IPS-NIHi7 (cell line): ENCODE data around the gene PLEKHN1.

Source experiments
- DNase-seq: peaks from one replicate; pipeline ENCODE4 v3.0.0; 2012; ENCODE audit warnings: mixed read lengths; ENCODE audit errors: extremely low spot score

The PLEKHN1 gene

DNA sequence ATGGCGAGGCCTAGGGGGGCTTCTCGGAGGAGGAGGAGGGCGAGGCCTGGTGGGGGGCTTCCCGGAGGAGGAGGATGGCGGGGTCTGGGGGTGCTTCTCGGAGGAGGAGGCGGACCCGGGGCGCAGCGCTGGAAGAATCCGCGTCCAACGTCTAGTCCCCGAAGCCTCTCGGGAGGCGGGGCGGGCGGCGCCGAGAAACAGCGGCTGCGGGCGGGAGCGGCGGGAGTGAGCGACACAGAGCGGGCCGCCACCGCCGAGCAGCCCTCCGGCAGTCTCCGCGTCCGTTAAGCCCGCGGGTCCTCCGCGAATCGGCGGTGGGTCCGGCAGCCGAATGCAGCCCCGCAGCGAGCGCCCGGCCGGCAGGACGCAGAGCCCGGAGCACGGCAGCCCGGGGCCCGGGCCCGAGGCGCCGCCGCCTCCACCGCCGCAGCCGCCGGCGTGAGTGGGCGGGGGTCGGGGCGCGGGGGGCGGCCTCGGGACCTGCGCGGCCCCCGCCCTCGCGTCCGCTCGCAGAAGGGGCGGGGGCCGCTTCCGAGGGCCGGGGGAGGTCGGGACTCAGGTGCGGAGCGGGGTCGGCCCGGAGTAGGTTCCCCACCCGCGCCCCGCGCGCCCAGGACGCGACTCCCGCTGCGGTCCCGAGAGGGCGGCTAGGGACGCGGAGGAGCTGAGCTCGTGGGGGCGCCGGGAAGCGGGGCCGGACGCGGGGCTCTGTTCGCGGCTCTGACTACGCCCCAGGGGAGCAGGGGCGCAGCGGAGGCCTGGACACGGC is 5.7 kb upstream of the PLEKHN1 start, which contains the start of gene KLHL17:
Gene KLHL17 (plus strand): TSS at position 222 of the 769 bp plus-strand sequence. CDS start 110 bp downstream, at position 332.
- DNase-seq = peak; percentile 85

DNA sequence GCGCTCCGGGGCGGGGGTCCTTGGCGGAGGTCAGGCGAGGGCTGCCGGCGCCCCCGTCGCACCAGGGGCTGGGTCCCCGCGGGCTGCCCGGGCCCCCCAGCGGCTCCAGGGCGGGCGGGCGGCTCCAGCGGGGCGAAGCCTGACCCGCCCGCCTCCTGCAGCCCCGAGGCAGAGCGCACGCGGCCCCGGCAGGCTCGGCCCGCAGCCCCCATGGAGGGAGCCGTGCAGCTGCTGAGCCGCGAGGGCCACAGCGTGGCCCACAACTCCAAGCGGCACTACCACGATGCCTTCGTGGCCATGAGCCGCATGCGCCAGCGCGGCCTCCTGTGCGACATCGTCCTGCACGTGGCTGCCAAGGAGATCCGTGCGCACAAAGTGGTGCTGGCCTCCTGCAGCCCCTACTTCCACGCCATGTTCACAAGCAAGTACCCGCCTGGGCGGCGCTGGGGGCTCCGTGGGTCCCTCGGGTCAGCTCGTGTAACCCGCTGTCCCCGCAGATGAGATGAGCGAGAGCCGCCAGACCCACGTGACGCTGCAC is 5.1 kb upstream of the PLEKHN1 start:
- DNase-seq = no peak

DNA sequence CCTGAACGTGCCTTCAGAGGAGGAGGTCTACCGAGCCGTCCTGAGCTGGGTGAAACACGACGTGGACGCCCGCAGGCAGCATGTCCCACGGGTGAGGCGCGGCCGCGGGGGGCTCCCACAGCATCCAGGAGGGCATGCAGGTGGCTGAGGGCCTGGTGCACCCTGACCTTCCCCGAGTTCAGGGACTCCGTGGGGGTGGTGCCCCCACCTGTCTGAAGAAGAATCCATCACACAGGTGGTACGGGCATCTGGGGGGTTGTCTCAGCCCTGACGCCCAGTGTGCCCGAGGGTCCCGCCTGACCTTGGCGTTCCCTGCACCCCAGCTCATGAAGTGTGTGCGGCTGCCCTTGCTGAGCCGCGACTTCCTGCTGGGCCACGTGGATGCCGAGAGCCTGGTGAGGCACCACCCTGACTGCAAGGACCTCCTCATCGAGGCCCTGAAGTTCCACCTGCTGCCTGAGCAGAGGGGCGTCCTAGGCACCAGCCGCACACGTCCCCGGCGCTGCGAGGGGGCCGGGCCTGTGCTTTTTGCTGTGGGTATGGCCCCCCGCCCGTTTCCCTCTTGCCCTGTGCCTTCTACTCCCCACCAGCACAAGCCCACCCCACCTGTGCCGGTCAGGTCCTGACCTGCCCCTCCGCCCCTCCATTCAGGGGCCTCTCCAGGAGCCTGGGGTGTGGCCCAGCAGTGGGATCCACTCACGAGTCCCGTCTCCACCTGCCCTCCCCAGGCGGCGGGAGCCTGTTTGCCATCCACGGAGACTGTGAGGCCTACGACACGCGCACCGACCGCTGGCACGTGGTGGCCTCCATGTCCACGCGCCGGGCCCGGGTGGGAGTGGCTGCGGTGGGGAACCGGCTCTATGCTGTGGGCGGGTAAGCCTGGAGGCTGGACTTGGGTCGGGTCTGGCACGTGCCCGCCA is 3.6 kb upstream of the PLEKHN1 start:
- DNase-seq = no peak

DNA sequence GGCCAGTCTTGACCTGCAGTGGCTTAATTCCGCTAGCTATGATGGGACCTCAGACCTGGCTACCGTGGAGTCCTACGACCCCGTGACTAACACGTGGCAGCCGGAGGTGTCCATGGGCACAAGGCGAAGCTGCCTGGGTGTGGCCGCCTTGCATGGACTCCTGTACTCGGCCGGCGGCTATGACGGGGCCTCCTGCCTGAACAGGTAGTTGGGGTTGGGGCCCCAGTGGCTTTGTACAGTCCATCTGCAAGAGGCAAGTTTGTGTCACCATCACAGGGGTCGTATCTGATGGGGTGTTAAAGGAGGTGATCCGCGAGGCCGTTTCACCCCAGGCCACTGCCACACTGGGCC is 3.0 kb upstream of the PLEKHN1 start:
- DNase-seq = no peak

DNA sequence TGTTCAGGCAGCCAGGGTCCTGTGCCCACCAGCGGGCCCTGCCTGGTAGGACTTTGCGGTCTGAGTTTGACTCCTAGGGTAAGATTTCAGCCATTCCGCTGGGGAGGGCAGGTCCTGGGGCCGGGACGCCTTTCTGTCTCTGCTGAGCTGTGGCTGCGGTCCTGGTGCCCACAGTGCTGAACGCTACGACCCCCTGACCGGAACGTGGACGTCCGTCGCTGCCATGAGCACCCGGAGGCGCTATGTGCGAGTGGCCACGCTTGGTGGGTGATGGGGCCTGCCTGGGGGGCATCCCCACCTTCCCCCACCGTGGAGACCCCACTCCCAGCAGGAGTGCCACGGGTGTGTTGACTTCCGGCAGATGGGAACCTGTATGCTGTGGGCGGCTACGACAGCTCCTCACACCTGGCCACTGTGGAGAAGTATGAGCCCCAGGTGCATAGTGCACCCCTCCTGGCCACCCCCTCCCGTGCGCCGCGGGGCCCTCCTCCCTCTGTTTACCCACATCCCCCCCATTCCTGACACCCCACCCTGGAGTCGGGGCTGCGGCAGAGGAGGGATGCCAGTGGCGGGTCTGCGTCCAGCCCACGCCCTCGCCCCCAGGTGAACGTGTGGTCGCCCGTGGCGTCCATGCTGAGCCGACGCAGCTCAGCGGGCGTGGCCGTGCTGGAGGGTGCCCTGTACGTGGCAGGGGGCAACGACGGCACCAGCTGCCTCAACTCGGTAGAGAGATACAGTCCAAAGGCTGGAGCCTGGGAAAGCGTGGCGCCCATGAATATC is 2.3 kb upstream of the PLEKHN1 start:
- no peak for DNase-seq

DNA sequence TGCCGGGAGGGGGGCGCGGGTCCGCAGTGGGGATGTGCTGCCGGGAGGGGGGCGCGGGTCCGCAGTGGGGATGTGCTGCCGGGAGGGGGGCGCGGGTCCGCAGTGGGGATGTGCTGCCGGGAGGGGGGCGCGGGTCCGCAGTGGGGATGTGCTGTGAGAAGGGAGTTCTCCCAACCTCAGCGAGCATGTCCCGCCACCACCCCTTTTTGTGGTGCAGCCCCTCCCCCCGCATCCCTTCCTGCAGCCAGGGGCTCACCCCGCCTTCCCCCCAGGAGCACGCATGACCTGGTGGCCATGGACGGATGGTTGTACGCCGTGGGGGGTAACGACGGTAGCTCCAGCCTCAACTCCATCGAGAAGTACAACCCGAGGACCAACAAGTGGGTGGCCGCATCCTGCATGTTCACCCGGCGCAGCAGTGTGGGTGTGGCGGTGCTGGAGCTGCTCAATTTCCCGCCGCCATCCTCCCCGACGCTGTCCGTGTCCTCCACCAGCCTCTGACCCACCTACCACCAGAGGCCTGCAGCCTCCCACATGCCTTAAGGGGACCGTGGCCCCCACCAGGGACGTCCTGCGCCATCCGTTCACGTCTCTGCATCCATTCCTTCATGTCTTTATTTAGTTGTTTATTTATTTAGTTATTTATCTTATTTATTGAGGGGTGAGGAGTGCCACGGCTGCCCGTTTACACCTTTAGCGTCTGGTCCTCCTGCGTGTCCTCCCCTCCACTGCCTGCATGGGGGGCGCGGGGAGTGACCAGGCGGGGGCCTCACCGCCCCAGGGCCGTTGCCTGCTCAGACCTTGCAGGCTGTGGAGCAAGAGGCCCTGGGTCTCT is 1.4 kb upstream of the PLEKHN1 start:
- no peak for DNase-seq

DNA sequence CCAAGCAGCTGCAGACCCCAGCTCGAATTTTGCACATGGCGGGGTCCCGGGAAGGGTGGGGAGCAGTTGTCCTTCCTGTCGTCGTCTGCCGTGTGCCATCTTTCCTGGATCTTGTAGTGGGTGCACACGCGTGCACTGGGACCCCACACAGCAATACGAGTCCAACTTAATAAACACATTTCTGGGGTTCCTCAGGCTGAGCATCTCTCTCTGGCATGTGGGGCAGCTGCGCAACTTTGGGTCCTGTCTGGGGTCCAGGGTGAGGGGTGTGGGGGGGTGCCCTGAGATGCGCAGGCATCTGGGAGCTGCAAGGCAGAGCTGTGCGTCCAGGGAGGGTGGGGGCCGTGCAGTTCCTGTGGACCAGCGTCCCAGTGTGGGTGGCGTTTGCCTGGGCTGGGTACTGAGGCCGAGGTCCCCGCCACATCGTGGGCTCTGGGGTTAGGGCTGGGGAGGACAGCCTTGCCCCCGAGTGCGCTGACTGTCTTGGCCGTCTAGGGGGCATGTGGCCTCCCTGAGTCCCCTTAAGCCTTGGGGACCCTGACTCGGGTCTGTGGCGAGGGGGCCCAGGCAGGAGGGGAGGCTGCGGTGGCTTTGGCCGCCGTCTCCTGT is 652 bp upstream of the PLEKHN1 start:
- no peak for DNase-seq

DNA sequence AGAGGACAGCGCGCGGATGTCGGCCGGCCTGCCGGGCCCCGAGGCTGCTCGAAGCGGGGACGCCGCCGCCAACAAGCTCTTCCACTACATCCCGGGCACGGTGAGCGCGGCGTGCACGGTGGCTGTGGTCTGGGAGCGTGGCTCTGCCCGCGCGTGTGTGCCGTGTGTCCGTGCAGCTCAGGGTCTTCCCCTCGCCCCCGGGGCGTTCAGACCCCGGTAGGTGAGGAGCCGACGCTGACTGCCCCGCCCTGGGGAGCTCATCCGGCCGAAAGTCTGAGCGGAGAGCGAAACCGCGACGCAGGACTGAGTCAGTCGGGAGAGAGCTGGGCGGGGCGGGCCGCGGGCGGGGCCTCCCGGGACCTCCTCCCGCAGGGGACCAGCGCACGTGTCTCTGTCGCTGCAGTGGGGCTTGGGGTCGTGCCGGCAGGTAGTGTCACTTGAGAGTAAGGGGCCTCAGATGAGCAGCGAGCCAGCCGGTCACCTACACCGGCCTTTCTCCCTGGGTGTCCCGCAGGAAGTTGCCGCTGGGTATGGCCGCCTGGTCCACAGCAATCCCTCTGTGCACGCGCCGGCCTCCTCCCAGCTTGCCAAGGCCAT is 520 bp downstream of the PLEKHN1 start:
- DNase-seq = peak; percentile 75

DNA sequence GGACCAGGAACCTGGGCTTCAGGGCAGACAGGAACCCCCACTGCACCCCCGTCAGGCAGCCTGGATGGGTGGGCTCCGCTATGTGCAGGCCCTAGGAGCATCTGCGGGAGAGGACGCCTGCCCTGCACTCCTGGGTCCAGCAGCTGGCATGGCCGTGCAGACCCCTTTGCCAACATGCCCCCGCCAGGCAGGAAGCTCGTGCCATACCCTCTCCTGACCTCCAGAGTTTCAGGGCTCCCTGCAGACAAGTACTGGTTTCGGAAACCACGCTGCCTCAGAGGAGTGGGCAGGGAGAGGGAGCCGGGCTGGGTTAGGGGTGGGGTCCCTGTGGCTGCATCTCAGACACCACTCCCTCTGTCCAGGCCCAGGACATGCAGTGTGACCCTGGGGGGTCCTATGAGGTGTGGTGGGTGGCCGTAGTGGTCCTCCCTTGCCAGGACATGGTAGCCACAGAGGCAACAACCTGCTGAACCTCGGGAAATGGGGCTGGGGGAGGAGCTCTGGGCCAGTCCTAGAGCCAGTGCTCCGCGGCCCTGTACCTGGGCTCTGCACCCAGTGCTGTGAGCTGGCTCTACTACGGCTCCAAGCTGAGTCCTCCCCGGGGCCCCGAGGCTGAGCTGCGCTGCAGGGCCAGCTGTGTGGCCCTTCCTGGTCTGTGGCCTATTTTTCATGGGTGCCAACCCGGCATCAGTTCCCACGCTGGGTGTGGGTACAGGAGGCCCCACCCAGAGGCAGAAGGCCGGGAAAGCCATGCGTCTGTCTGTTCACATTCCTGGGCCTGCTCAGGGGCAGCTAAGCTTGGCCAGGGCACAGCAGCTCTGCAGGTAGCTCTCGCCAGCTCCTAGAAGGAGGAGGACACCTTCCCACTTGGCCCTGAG is 1.4 kb downstream of the PLEKHN1 start:
- DNase-seq = no peak

DNA sequence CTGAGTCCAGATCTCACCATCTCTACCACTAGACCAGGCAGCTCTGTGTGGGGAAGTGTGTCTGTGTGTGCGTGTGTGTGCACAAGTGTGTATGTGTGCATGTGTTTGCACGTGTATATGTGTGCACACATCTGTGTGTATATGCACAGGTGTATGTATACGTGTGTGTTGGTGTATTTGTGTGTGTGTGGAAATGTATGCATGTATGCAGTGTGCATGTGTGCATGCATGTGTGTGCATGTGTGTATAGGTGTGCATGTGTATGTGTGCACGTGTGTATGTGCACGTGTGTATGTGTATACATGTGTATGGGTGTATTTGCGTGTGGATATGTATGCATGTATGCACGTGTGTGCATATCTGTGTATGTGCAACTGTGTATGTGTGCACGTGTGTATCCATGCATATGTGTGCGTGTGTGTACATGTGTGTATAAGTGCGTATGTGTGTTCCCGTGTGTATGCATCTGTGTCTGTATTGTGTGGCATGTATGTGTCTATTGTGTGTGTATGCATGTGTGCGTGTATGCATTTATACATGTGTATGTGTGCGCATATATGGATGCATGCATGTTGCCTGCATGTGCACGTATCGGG is 3.1 kb downstream of the PLEKHN1 start:
- DNase-seq = no peak

DNA sequence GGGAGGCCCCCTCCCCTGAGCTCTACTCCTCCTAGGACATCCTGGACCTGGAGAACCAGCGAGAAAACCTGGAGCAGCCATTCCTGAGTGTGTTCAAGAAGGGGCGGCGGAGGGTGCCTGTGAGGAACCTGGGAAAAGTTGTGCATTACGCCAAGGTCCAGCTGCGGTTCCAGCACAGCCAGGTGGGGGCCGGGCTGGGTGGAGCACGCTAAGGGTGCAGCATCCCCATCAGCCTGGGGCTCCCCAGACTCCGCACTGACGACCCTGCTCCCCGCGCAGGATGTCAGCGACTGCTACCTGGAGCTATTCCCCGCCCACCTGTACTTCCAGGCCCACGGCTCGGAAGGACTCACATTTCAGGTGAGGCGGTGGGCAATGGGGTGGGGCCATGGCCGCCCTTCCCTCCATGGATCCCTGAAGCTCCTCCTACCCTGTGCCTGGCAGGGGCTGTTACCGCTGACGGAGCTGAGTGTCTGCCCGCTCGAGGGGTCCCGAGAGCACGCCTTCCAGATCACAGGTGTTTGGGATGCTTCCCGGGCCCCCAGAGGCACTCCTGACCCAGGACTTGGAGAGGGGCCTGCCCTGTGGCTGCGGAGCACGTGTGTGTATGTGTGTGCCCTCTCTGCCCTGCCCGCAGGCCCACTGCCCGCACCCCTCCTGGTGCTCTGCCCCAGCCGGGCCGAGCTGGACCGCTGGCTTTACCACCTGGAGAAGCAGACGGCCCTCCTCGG is 4.1 kb downstream of the PLEKHN1 start:
- peak; percentile 61 for DNase-seq

DNA sequence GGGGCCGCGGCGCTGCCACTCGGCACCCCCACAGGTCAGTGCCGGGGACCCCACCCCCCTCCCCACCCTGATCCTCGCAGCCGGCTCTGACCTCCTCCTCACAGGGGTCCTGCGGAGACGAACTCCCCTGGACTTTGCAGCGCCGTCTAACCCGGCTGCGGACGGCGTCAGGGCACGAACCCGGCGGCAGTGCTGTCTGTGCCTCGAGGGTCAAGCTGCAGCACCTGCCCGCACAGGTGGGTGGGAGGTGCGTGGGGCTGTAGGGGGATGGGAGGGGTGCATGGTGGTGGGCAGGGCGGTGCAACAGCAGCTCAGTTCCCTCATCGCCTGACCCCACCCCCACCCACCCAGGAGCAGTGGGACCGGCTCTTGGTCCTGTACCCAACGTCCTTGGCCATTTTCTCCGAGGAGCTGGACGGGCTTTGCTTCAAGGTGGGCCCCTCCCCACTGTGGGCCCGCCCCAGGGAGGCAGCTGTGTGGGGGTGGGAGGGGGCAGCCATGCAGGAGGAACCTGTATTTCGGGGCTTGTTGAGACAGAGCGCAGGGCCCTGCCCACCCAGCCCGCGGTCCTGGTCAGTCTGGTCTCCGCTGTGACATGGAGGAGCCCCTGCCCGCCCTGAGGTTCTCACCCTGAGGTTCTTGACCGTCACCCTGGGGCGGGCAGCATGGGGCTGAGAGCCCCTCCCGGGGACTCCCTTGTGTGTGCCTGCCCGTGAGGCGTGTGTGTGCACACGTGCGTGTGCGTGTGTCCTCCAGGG is 4.9 kb downstream of the PLEKHN1 start:
- no peak for DNase-seq

DNA sequence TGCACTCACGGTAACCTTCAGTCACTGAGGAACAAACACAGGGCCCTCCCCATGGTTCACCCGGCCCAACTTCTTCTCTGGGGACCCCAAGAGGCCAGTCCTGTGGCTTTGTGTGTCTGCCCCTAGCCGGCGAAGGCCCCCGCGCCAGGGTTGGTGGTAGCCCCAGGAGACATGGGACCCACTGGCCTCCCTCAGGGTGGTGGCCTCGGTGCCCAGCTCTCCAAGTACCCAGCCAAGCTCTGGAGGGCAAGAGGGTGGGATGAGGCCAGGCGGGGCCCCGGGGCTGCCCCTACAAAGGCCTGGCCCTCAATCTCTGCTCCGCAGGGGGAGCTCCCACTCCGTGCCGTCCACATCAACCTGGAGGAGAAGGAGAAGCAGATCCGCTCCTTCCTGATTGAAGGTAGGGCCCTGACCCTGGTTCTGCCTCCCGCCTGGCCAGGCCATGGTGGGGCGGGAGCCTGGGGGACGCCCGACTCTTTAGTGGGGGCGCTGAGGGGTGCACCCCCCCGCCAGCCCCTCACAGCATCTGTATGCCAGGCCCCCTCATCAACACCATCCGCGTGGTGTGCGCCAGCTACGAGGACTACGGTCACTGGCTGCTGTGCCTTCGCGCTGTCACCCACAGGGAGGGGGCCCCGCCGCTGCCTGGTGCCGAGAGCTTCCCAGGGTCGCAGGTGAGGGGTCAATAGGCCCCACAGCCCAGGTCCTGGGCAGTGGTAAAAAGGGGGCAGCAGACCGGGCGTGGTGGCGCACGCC is 5.6 kb downstream of the PLEKHN1 start:
- DNase-seq = no peak

DNA sequence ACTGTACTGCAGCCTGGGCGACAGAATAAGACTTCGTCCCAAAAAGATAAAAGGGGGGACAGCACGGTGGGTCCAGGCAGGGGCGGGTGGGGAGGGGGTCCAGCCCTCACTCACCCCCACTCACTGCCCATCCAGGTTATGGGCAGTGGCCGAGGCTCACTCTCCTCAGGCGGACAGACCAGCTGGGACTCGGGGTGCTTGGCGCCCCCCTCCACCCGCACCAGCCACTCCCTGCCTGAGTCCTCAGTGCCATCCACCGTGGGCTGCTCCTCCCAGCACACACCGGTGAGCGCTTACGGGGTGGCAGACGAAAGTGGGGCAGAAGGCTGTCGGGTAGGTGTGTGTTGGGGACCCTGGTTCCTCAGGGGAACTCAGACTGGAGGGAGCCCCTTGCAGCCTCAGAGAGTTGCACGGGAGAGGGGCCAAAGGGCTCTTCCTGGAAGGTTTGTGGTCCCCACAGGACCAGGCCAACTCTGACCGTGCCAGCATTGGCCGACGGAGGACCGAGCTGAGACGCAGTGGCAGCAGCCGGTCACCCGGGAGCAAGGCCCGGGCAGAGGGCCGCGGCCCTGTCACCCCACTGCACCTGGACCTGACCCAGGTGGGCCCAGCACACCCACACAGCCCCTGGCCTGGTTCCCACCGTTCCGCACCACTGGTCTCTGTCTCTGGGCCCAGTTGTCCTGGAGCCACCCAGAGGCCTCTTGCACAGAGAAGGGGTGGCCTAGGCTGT is 6.6 kb downstream of the PLEKHN1 start:
- DNase-seq = no peak

DNA sequence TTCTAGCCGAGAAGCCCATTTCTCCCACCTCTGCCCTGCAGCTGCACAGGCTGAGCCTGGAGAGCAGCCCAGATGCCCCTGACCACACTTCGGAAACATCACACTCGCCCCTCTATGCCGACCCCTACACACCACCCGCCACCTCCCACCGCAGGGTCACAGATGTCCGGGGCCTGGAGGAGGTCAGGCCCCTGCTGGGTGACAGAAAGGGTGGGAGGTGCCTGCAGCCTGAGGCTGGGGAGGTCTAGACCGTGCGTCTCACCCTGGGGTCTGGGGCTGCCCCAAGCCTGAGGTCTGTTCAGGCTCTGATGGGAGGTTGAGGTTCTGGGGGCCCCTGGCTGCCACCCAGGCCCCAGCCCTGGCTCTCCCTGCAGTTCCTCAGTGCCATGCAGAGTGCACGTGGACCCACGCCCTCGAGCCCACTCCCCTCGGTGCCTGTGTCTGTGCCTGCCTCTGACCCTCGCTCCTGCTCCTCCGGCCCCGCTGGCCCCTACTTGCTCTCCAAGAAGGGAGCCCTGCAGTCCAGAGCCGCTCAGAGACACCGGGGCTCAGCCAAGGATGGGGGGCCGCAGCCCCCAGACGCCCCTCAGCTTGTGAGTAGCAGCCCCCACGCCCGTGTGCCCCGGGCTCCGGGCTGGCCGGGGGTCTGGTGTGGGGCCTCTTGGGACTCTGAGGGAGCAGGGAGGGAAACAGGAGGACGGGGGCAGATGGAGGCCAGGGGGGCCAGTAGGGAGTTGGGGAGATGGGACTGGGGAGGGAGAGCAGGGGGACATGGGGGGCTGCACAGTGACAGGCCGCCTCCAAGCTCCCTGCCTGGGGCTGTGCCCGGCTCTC is 7.4 kb downstream of the PLEKHN1 start:
- DNase-seq = no peak
